ENCODE results near the gene HOXD11.
A peak's percentile ranks its signal among the peaks of the same experiment; 100 is the strongest.

Gene HOXD11

DNA sequence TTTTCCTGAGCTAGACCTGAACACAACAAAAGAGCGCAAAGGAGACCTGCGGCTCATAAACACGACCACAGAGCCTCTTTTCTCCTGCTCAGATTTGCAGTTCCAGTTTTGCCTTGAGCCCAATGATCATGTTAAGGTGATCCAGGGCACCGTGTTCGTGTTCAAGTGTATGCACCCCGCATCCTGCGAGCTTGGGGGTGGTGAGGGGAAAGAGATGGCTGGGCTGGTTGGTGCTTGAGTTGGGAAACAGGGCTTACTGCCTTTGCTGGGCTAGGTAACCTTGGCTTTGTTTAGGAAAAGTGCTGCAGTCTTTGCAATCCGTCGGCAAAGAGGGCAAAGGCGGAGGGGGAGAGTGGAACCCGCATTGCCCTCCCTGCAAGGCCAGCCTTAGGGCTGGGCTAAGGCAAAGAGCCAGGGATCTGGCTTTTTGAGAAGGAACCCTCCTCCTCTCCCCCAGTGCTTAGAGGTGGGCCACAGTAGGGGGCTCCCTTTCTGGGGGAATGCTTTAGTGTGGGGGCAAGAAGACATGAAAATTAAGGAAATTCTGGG lies 10.8 kb downstream of the HOXD11 start:
- no peak for TF ChIP-seq EZH2 (IDR thresholded peaks at IDR 0.05)
- Histone ChIP-seq H3K9me3 (ENCODE audit: low read depth, low read length) (no peaks in the 10 kb centered on the region), H3K9ac (ENCODE audit: insufficient read length) (no peak overlapping the region), H3K4me3 (no peak overlapping the region), H3K27ac (peak overlapping the region; percentile 10; the same call in 1 of the 2 replicates), H3K36me3 (ENCODE audit: insufficient read depth, low read length) (peaks cover 61% of the 10 kb centered on the region)
- DNase-seq (ENCODE audit: low read depth, low spot score): no peak

DNA sequence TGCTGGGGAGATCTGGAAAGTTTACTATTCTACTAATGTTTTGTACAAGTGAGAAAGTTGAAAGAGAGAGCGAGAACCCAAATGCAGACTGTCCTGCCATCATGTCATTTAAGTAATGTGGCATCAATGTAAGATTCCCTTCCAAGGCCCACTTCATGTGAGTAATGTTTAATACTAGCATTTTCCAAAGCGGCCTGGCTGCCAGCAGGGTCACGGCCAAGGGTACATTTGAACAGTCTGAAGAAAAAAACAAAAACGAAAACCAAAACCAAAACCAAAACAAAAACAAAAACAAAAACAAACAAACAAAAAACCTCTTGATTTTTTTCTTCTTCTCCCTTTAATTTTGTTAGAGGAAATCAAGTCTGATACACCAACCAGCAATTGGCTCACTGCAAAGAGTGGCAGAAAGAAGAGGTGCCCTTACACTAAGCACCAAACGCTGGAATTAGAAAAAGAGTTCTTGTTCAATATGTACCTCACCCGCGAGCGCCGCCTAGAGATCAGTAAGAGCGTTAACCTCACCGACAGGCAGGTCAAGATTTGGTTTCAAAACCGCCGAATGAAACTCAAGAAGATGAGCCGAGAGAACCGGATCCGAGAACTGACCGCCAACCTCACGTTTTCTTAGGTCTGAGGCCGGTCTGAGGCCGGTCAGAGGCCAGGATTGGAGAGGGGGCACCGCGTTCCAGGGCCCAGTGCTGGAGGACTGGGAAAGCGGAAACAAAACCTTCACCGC lies 11.7 kb downstream of the HOXD11 start:
- peaks cover 52% of the 10 kb centered on the region; the same call in 1 of the 2 replicates for H3K36me3 ChIP-seq (ENCODE audit: insufficient read depth, low read length)
- TF ChIP-seq EZH2 (IDR thresholded peaks at IDR 0.05) (no peak), POLR2AphosphoS5 (IDR thresholded peaks at IDR 0.05; ENCODE audit: borderline replicate concordance, low read depth, low read length) (no peak), FOXP2 (optimal IDR thresholded peaks at IDR 0.05; ENCODE audit: control extremely low read depth, extremely low read length, insufficient read depth) (no peak)
- H3K9me3 ChIP-seq (ENCODE audit: low read depth, low read length): no peaks in the 10 kb centered on the region
- H3K4me3 ChIP-seq: no peak overlapping the region
- H3K9ac ChIP-seq (ENCODE audit: insufficient read length): no peak overlapping the region
- no peak for DNase-seq (ENCODE audit: low read depth, low spot score)
- peak overlapping the region; percentile 10; the same call in 1 of the 2 replicates for H3K27ac ChIP-seq

GRCh38 chr2:176120364-176121189 lies 13.5 kb downstream of the HOXD11 start:
- H3K27ac ChIP-seq: peak overlapping the region; percentile 28; the same call in 1 of the 2 replicates
- DNase-seq (ENCODE audit: low read depth, low spot score): no peak
- no peaks in the 10 kb centered on the region for H3K9me3 ChIP-seq (ENCODE audit: low read depth, low read length)
- no peak overlapping the region for H3K9ac ChIP-seq (ENCODE audit: insufficient read length)
- no peak overlapping the region for H3K4me3 ChIP-seq
- peaks cover 41% of the 10 kb centered on the region; the same call in 1 of the 2 replicates for H3K36me3 ChIP-seq (ENCODE audit: insufficient read depth, low read length)
- TF ChIP-seq EZH2 (IDR thresholded peaks at IDR 0.05): no peak
- TF ChIP-seq POLR2AphosphoS5 (IDR thresholded peaks at IDR 0.05; ENCODE audit: borderline replicate concordance, low read depth, low read length): no peak
- TF ChIP-seq FOXP2 (optimal IDR thresholded peaks at IDR 0.05; ENCODE audit: control extremely low read depth, extremely low read length, insufficient read depth): no peak

DNA sequence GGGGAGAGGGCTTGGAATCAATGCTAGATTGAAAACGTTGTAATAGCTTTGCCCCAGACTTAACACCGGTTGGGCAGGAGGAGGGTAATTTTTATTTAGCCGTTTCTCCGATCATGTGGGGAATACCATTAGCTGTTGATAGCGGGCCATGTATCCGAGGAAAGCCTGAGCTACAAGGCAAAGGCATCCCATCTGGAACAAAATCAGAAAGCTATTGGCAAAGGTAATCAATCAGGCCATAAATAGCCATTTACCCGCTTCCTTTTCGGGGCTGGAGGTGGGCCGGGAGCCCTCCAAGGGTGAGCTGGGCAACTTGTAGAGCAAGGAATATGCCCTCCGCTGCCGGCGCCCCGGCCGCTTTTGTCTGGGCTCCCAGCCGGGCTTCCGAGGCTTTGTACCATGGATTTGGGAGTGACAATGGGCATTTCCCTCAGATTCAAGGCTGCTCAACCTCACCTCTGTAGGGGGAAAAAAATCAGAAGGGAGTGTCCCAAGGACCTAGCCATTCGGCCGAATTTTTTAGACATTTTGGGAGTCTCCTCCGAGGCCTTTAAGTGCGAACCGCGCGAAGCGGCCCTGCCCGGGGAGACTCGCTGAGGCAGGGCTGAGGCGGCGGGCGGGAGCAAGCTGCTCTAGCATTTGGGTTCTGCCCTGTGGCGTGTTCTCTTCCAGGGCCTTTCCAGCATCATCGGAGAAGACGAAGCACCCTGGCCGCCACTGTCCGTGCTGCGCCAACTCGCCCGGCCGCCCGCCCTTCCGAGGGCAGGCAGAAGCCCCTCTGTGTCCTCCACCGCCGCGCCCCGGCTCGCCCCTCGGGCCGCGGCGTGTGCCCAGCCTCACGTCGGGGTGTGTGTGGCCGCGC lies 14.3 kb downstream of the HOXD11 start:
- DNase-seq (ENCODE audit: low read depth, low spot score): no peak
- Histone ChIP-seq H3K4me3 (peak overlapping the region; percentile 93), H3K9ac (ENCODE audit: insufficient read length) (no peak overlapping the region)

GRCh38 chr2:176122052-176122682 lies 15.1 kb downstream of the HOXD11 start:
- Histone ChIP-seq H3K4me3 (peak overlapping the region; percentile 93), H3K27ac (no peak overlapping the region), H3K9me3 (ENCODE audit: low read depth, low read length) (no peaks in the 10 kb centered on the region), H3K9ac (ENCODE audit: insufficient read length) (peak overlapping the region; percentile 84), H3K36me3 (ENCODE audit: insufficient read depth, low read length) (peaks cover 25% of the 10 kb centered on the region; the same call in 1 of the 2 replicates)
- DNase-seq (ENCODE audit: low read depth, low spot score): no peak
- TF ChIP-seq EZH2 (IDR thresholded peaks at IDR 0.05): no peak
- TF ChIP-seq POLR2AphosphoS5 (IDR thresholded peaks at IDR 0.05; ENCODE audit: borderline replicate concordance, low read depth, low read length): no peak
- TF ChIP-seq FOXP2 (optimal IDR thresholded peaks at IDR 0.05; ENCODE audit: control extremely low read depth, extremely low read length, insufficient read depth): no peak

More for the DNA sequence above, 14.3 kb downstream of the HOXD11 start:
- Histone ChIP-seq H3K27ac (0 out of 2 replicates have a peak overlapping the region, but pooled peaks have one; percentile 28), H3K36me3 (ENCODE audit: insufficient read depth, low read length) (peaks cover 33% of the 10 kb centered on the region; the same call in 1 of the 2 replicates), H3K9me3 (ENCODE audit: low read depth, low read length) (no peaks in the 10 kb centered on the region)
- no peak for TF ChIP-seq EZH2 (IDR thresholded peaks at IDR 0.05)
- no peak for TF ChIP-seq POLR2AphosphoS5 (IDR thresholded peaks at IDR 0.05; ENCODE audit: borderline replicate concordance, low read depth, low read length)

DNA sequence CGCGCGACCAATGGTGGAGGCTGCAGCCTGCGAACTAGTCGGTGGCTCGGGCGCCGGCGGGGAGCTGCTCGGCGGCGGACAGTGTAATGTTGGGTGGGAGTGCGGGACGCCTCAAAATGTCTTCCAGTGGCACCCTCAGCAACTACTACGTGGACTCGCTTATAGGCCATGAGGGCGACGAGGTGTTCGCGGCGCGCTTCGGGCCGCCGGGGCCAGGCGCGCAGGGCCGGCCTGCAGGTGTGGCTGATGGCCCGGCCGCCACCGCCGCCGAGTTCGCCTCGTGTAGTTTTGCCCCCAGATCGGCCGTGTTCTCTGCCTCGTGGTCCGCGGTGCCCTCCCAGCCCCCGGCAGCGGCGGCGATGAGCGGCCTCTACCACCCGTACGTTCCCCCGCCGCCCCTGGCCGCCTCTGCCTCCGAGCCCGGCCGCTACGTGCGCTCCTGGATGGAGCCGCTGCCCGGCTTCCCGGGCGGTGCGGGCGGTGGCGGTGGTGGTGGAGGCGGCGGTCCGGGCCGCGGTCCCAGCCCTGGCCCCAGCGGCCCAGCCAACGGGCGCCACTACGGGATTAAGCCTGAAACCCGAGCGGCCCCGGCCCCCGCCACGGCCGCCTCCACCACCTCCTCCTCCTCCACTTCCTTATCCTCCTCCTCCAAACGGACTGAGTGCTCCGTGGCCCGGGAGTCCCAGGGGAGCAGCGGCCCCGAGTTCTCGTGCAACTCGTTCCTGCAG lies 15.8 kb downstream of the HOXD11 start, which contains the start of gene HOXD9:
HOXD9 (plus strand) TSS at position 37 of the 728 bp plus-strand sequence; CDS start at position 87, 50 bp downstream.
- Histone ChIP-seq H3K36me3 (ENCODE audit: insufficient read depth, low read length) (peaks cover 18% of the 10 kb centered on the region; the same call in 1 of the 2 replicates), H3K4me3 (peak within 1 kb of the TSS; percentile 93), H3K27ac (no peak within 1 kb of the TSS), H3K9me3 (ENCODE audit: low read depth, low read length) (no peaks in the 10 kb centered on the region), H3K9ac (ENCODE audit: insufficient read length) (peak within 1 kb of the TSS; percentile 84)
- peak; percentile 54 for TF ChIP-seq POLR2AphosphoS5 (IDR thresholded peaks at IDR 0.05; ENCODE audit: borderline replicate concordance, low read depth, low read length)
- TF ChIP-seq EZH2 (IDR thresholded peaks at IDR 0.05): no peak
- no peak for DNase-seq (ENCODE audit: low read depth, low spot score)
